Dedifferentiated amniotic fluid mesenchymal stem cell (primary cell): ENCODE measurements around the gene UGGT1.
A peak's percentile ranks its signal among the peaks of the same experiment; 100 is the strongest.

ENCODE experiments used
- DNase-seq: peaks from one replicate; pipeline ENCODE4 v3.0.0-alpha.2; 2016; ENCODE audit errors: extremely low spot score

The UGGT1 gene

GRCh38 chr2:128215897-128216642, 125.1 kb downstream of the UGGT1 start:
- no peak for DNase-seq

- DNase-seq, result no peak
These were observed 126.7 kb downstream of the UGGT1 start for GRCh38 chr2:128217671-128218070.

GRCh38 chr2:128219891-128220290, 128.9 kb downstream of the UGGT1 start:
- no peak for DNase-seq

GRCh38 chr2:128227862-128228261, 136.9 kb downstream of the UGGT1 start:
- no peak for DNase-seq

- DNase-seq, result no peak
These were observed 137.9 kb downstream of the UGGT1 start for GRCh38 chr2:128228894-128229293.

GRCh38 chr2:128232965-128233789, 142.2 kb downstream of the UGGT1 start:
- peak; percentile 62 for DNase-seq

- no peak for DNase-seq
These were observed 142.9 kb downstream of the UGGT1 start for GRCh38 chr2:128233790-128234395.

- DNase-seq, result no peak
These were observed 143.6 kb downstream of the UGGT1 start for GRCh38 chr2:128234613-128235012.

- no peak for DNase-seq
These were observed 144.6 kb downstream of the UGGT1 start for GRCh38 chr2:128235581-128235980.

GRCh38 chr2:128236491-128237035, 145.6 kb downstream of the UGGT1 start:
- DNase-seq, result peak; percentile 56

GRCh38 chr2:128237081-128237534, 146.1 kb downstream of the UGGT1 start:
- no peak for DNase-seq

GRCh38 chr2:128237911-128238697, 147.1 kb downstream of the UGGT1 start:
- DNase-seq, result no peak

- no peak for DNase-seq
These were observed 150.9 kb downstream of the UGGT1 start for GRCh38 chr2:128241896-128242295.
